HG03060 (cell line): ENCODE measurements around the gene RAB27A.
"Not testable (repeated sequence)": the region's sequence is repeated elsewhere in the genome, so short reads cannot be mapped to it uniquely, and the experiment has no call there.

Experiments
- ATAC-seq: cut with Tn5 transposase; IDR thresholded peaks from one replicate; pipeline ENCODE4 v1.9.1; 2021; ENCODE audit warnings: low read depth, moderate number of reproducible peaks; ENCODE audit not compliant: unreplicated experiment

The RAB27A gene

DNA sequence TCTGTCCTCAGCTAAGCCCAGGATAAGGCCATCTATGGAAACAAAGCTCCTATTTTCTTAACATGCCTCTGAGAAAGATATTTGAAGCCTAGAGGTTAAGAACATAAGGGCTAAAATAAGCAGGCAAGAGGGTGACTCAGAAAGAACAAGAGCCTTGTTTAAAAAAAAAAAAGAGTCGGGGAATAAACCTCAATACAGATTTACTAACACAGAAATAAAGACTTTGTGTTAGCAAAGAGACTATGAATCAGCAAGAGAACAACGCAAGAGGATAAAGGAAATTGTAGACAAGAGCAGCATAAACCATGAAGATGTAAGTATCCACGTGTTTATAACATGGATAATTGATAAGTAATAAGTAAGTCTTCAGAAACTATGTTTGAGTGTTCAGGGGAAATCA, 36.0 kb downstream of the RAB27A start:
- no peak for ATAC-seq

DNA sequence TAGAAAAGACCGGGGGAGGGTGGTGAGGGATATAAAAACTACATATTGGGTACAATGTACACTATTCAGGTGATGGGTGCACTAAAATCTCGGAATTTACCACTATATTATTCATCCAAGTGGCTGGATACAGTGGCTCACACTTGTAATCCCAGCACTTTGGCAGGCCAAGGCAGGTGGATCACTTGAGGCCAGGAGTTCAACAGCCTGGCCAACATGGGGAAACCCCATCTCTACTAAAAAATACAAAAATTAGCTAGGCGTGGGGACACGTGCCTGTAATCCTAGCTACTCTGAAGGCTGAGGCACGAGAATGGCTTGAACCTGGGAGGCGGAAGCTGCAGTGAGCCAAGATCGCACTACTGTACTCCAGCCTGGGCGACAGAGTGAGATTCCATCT, 37.4 kb downstream of the RAB27A start:
- ATAC-seq = not testable (repeated sequence)

DNA sequence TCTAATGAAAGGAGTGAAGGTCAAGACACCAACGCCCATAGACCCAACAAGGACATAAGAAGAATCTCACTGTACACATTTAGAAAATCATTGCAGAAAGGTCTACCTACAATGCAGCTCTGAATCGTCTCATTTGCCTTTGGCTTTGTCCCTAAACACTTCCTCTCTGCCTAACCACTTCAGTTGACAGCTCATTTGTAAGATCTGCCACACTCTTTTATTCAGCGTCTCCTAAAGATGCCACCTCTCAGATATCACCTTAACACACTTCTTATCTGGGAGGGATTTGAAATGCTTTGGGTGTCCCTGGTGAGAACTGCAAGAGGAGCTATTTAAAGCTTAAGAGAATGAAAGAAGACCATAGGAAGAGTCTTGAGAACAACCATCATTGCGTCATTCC, 38.7 kb downstream of the RAB27A start:
- no peak for ATAC-seq

DNA sequence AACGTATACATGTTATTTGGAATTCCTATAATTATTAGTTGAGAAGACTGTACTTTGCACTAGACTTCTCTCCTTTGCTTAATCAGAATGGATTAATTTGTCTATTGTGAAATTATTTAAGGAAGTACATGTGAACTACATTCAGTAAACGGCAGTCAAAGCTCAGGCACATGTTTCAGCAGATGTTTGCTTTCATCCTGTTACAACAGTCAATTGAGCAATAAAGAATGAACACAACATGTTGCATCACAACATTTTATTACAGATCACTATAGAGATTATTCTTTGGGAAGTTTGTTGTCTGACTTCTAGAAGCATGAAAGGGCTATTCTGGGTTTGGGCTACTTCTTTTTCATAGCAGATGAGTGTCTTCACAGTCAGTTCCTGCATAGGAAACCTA, 39.2 kb downstream of the RAB27A start:
- no peak for ATAC-seq

DNA sequence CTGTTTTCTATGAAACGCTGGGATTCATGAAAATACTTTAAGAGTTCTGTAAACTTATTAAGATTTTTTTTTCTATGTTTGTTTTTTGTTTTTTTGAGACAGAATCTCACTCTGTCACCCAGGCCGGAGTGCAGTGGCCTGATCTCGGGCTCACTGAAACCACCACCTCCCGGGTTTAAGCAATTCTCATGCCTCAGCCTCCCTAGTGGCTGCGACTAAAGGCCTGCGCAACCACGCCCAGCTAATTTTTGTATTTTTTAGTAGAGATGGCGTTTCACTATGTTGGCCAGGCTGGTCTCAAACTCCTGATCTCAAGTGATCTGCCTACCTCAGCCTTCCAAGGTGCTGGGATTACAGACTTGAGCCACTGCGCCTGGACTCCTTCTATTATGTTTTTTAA, 39.7 kb downstream of the RAB27A start:
- not testable (repeated sequence) for ATAC-seq

DNA sequence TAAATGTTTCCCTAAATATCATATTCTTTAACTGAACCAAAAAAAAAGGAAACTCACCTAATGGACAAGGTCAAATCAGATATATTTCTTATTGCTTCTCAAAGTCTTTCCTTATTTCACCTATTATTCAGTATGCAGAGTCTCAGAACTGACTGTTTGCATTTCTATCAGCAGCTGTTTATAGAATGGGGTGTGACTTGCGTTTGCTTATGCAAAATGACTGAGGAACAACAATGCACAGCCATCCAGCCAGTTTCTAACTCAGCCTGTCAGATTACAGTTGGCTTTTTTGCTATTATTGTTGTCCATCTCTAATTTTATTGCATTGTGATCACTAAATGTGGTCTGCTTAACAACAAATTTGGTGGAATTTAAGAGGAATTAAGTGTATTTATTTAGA, 40.7 kb downstream of the RAB27A start:
- no peak for ATAC-seq

DNA sequence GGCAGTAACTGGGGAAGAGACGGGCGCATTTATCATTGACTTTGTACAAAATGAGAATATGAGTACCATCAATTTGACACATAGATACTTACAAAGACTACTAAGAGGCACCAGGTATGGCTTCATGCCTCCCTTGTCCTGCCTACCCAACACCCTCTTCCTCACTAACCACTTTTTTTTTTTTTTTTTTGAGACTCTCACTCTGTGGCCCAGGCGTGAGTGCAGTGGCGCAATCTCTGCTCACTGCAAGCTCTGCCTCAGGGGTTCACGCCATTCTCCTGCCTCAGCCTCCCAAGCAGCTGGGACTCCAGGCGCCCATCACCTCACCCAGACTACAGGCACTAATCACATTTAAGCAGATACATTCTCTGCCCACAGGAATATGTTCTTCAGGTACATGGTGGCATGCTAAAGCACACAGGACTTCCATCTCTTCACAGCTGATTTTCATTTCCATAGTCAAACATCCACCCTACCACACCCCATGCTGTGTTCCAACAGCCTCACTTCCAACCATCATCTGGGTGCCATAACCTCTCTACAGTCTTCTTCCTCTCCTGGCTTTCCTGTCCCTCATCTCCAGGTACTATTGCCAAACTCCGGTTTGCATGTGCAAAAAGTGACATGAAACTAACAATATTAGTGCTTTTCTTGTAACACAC, 41.7 kb downstream of the RAB27A start:
- no peak for ATAC-seq

DNA sequence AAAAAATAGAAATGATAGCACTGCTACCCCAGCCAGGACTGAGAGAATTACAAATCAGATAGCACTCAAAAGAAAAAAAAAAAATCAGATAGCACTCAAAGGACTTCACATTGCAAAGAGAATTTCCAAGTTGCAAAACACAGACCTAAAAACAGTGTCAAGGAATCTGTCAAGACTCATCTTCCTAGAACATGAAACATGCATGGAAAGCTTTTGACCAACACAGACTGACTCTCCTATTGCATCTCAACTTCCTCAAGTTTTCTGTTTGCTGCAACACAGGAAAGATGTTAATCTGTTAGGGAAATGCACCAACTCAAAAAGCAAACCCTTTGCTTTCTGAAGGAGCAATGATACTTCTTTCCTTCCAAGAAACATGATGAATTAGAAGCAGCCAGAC, 42.3 kb downstream of the RAB27A start:
- ATAC-seq = no peak

DNA sequence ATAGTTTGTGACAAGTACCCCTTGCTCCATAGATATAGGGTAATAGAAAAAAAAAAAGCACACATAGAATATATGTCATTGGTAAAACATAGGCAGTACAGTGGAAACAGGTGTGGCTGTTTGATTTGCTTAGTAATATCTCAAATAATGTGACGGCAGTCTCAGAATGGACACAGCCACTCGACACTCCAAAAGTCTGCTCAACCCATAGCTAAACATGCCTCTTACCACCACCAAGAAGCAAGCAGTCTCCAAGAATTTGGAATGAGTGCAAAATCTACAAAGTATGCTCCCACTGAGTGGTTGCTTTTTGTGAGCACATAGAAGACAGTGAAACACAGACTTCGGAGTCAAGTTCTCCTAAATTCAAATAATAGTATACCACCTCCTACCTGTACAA, 43.0 kb downstream of the RAB27A start:
- ATAC-seq = no peak

DNA sequence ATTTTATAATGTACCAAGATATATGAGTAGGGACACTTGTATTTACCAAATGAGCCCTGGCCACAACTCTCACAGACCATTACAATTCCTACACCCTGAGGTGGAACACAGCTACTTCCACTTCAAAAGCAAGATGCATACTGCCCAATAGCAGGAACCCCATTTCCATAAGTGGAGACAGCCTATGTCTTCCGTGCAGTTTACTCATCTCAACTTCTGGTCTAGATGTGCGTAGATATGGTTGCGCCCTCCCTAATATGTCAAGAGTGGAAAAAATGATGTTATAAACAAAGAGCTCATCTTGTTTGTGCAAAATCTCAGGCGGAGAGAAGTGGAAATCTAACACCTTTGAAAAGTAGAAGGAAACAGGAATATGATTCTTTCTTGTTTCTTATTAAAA, 44.6 kb downstream of the RAB27A start:
- no peak for ATAC-seq

DNA sequence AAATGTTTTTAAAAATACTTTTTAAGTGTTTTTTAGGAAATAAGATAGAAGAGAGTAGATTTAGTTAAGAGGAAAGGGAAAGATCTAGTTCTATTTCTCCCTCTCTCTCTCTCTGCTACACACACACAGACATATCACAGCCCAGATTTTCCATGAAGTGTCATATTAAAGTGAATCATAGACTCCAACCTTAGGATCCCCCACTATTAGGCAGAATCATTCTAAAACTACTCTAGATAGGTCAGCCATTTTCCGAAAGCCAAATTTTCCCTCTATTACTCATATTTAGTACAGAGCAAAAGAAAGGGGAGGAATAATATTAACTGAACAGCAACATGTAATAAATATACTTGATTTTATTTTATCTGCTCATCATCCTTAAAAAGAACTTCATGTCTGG, 47.7 kb downstream of the RAB27A start:
- no peak for ATAC-seq

DNA sequence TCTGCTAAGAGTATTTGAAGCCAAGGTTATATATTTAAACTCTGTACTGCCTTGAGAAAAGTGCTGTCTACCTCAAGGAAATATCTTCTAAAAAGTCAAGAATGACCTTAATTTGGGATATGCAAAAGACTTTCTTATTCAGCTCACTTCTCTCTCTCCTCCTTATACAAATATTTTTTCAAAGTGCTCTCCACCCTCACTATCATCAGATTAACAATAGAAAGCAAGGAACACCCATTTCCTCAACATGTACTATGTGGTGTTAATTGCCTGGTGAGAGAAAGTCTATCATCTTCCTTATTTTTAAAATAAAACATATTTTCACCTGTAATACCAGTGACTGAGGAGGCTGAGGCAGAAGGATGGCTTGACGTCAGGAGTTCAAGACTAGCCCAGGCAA, 48.4 kb downstream of the RAB27A start:
- no peak for ATAC-seq

DNA sequence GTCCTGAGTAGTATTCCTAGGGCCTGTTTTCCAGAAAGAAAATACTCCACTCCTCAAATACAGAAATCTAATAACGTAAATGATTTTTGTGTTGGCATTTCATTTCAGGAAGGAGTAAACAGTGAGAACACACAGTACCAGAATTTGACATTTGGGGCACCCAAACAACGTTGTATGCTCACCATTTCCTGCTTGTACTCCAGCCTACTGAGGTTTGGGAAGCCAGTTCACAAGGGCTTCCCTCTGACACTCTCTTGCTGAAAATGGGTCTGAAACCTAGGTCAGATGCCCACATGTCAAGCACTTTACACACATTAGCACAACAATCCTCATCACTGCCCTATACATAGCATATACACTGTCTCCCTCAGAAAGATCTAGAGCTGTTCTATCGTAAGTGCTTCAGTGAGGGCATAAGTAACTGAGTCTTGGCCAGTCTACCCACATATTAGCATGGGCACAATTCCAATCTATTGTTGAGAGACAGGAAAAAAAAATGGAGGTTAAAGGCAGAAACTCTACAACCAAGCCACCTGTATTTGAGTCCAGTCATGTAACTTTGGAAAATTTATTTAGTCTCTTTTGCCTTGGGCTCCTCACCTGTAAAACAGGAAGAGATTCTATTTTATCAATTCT, 49.4 kb downstream of the RAB27A start:
- no peak for ATAC-seq

DNA sequence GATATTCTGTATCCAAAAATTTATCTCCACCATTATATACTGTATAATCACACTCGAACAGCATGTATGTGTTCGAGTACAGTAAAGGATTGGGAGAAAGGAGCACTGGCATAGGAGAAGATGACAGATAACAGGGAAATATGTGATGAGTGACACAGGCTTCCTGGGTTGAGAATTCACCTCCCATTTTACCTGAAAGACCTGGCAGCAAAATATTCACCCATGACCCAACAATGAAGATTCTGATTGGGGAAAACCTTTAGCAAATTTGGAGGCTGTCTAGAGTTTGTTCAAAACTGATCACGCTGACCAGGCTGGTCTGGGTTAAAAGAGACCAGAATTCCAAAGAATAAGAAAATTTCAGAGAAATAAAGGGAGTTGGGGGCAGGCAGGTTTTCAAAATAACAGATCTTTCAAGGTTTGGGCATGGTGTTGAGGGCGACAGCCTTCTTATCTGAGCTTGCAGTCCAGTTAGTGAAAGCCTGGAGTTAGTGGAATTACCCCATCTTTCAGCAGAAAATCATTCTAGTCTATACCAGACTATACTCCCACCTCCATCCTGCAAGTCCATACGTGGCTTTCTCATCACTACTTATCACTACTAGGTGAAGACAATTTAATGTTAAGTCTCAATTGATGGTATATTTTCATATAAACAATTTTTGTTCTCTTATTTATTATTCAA, 50.0 kb downstream of the RAB27A start:
- no peak for ATAC-seq

DNA sequence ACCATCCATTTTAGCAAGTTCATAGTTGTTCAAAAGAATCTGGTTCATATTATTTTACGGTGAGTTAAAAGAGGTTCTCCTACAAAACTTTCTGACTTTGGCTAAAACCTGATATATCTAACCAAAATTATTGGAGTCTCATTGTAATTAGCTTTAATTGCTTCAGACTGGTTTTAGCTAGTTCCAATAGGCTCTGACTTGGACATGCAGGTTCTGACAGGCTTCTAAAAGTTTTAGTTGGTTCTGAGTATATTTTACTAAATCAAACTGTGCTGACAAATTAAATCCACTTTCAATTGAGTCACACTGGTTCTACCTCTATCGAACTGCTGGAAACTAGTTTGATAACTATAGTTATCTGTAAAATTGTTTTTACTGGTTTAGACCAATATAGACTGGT, 50.7 kb downstream of the RAB27A start:
- no peak for ATAC-seq

DNA sequence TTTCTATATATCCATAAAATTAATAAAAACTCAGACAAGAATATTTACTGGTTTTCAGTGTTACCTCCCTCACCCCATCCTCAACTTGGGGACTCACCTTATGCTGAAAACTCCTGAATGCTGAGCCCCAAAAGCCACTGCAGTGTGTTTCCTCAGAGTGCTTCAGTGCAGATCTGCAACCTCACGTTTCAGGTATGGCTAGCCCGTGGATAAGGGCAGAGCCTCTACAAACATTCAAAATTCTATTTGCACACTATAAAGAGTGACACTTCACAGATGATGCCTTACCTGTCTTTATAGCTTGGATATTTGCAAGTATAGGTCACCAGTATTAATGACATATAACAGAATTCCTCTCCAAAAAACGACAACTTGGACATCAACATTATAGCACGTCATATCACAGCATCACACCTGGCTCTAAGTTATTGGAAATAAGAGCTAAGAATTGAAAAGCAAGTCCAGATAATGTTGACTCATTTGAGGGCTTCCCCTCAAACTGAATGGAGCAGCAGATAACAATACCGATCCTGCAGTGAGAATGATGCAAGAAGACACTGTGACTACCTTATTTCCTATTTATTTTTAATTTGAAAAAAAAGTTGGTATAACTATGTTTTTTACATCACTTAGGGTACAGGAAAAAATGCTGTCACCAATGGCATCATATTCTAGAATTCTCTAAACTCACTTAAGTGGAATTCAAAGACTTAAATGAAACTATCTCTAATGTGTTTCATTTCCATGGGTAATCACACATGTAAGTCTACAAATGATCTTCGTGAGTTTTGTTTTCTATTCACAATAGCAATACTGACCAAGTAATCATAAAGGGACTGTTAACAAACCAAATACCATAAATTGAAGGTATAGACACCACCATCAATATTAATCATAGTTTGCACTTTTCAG, 52.1 kb downstream of the RAB27A start:
- ATAC-seq = no peak

DNA sequence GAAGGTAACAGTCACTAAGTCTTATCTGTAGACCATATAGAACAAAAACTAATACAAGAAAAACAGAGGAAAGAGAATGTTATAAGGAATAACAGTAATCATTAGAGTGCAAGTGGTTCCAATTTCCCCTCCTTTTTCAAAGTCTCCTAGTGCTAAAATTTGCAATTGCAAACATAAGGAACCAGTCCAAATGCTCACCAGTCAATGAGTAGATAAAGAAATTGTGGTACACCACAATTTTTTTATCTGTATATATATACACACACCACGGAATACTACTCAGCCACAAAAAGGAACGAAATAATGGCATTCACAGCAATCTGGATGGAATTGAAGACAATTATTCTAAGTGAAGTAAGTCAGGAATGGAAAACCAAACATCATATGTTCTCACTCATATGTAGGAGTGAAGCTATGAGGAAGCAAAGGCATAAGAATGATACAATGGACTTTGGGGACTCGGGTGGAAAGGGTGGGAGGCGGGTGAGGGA, 54.0 kb downstream of the RAB27A start:
- no peak for ATAC-seq

DNA sequence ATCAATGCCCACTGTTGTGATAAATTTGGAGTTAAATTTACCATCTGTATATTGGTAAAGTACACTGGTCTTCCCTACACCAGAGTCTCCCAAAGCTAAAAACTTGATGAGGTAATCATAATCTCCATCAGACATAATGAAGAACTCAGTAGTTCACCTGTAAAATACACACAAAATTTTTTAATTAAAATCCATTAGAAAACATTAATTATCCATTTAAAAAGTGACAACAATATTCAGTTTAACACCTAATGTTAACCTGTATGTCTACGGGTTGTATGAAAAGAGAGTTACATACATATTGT, 54.9 kb downstream of the RAB27A start:
- ATAC-seq = no peak

DNA sequence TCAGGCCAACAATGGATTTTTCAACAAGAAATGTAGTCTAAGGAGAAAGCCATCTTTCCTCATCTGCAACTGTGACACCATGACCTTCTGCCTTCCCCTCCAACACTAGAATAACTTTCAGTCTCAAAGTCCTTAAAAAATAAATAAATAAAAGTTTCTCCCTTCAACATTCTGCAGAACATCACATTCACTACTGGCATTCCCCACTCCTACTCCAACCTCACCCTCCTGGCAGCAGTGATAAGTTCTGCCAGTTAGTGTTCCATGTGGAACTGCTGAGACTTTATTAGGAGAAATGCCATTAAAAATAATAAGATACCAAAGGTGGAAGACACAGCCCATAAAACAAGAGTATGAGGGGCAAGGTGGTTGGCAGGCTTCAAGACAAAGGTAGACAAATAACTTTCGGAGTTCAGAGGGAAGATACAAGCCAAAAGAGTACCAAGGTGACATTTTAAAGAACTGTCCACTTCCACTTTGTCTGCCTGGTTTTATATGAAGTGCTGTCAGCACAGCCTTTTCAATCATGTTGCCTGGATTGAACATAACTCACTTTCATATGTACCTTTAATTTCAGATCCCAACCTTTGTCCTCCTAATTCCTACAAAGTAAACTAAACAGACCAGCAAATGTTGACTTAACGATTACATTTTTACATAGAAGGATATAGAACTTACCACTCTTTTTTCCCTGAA, 55.4 kb downstream of the RAB27A start:
- ATAC-seq = no peak

DNA sequence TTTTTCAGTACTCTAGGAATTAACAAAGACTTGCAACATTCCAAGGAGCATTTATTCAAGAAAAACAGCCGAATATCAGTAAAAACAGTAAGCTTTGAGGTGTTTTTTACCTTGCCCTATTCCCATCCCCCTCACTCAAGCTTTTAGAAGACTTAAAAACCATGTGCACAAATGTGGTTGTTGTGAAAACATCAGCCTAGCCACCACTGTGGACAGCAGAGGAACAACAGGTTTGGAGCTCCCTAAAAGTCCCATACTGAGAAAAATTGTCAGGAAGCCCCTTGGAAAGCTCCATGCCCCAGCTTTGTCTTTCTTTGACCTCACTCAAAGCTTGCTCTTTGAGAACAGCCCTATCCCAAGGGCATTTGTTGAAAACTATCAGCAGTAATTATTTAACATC, 58.2 kb downstream of the RAB27A start:
- no peak for ATAC-seq
